ENCODE data around the gene GRIK1. TPM values are rescaled to one million over a fixed set of nuclear protein-coding genes. Genes with fewer than 3 reads are reported as not detected.

The GRIK1 gene
- total RNA-seq, 1 donor from 2014 or later, result not detected

DNA sequence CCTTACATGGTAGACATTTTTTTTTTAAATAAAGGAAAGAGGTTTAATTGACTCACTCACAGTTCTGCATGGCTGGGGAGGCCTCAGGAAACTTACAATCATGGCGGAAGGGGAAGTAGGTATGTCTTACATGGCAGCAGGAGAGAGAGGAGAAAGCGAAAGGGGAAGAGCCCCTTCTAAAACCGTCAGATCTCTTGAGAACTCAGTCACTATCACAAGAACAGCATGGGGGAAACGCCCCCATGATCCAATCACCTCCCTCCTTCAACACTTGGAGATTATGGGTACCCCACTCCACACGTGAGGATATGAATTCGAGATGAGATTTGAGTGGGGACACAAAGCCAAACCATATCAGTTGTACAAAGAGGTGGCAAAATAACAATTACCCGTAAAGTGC is 301.7 kb downstream of the GRIK1 start:
- intact Hi-C loops (cut with micrococcal nuclease), result no loop called here
- Mint-ChIP-seq H3K27me3 (no peaks in the 10 kb centered on the region), H3K4me1 (no peaks in the 10 kb centered on the region), H3K9me3 (no peaks in the 10 kb centered on the region), H3K27ac (no peak overlapping the region), H3K36me3 (ENCODE audit: low read depth) (no peaks in the 10 kb centered on the region), H3K4me3 (no peak overlapping the region)
- DNase-seq, result no peak

GRCh38 chr21:29637553-29637952 is 302.2 kb downstream of the GRIK1 start:
- Mint-ChIP-seq H3K27ac (no peak overlapping the region), H3K4me1 (no peaks in the 10 kb centered on the region), H3K27me3 (no peaks in the 10 kb centered on the region), H3K4me3 (no peak overlapping the region), H3K9me3 (no peaks in the 10 kb centered on the region), H3K36me3 (ENCODE audit: low read depth) (no peaks in the 10 kb centered on the region)
- no peak for DNase-seq
- intact Hi-C loops (cut with micrococcal nuclease), result no loop called here

GRCh38 chr21:29637134-29637533 is 302.7 kb downstream of the GRIK1 start:
- Mint-ChIP-seq H3K4me3 (no peak overlapping the region), H3K9me3 (no peaks in the 10 kb centered on the region), H3K27ac (no peak overlapping the region), H3K27me3 (no peaks in the 10 kb centered on the region), H3K36me3 (ENCODE audit: low read depth) (no peaks in the 10 kb centered on the region), H3K4me1 (no peaks in the 10 kb centered on the region)
- no peak for DNase-seq
- intact Hi-C loops (cut with micrococcal nuclease), result no loop called here

GRCh38 chr21:29634418-29634817 is 305.4 kb downstream of the GRIK1 start:
- intact Hi-C loops (cut with micrococcal nuclease), result no loop called here
- Mint-ChIP-seq H3K9me3 (no peaks in the 10 kb centered on the region), H3K36me3 (ENCODE audit: low read depth) (no peaks in the 10 kb centered on the region), H3K4me3 (no peak overlapping the region), H3K27ac (no peak overlapping the region), H3K27me3 (no peaks in the 10 kb centered on the region), H3K4me1 (no peaks in the 10 kb centered on the region)
- no peak for DNase-seq

- no peak for DNase-seq
- intact Hi-C loops (cut with micrococcal nuclease), result no loop called here
- H3K36me3 Mint-ChIP-seq (ENCODE audit: low read depth), result no peaks in the 10 kb centered on the region
- H3K27me3 Mint-ChIP-seq, result no peaks in the 10 kb centered on the region
- no peaks in the 10 kb centered on the region for H3K9me3 Mint-ChIP-seq
- no peaks in the 10 kb centered on the region for H3K4me1 Mint-ChIP-seq
- H3K4me3 Mint-ChIP-seq, result no peak overlapping the region
- H3K27ac Mint-ChIP-seq, result no peak overlapping the region
These were observed 306.0 kb downstream of the GRIK1 start for GRCh38 chr21:29633756-29634155.

GRCh38 chr21:29630441-29630840 is 309.4 kb downstream of the GRIK1 start:
- no peak overlapping the region for H3K27ac Mint-ChIP-seq
- H3K4me3 Mint-ChIP-seq, result no peak overlapping the region
- H3K36me3 Mint-ChIP-seq (ENCODE audit: low read depth), result no peaks in the 10 kb centered on the region
- no peak for DNase-seq
- no peaks in the 10 kb centered on the region for H3K9me3 Mint-ChIP-seq
- intact Hi-C loops (cut with micrococcal nuclease), result no loop called here
- H3K4me1 Mint-ChIP-seq, result no peaks in the 10 kb centered on the region
- no peaks in the 10 kb centered on the region for H3K27me3 Mint-ChIP-seq

- no peak overlapping the region for H3K4me3 Mint-ChIP-seq
- H3K4me1 Mint-ChIP-seq, result no peaks in the 10 kb centered on the region
- no peaks in the 10 kb centered on the region for H3K36me3 Mint-ChIP-seq (ENCODE audit: low read depth)
- H3K27me3 Mint-ChIP-seq, result no peaks in the 10 kb centered on the region
- no peak for DNase-seq
- peaks cover 1% of the 10 kb centered on the region for H3K9me3 Mint-ChIP-seq
- H3K27ac Mint-ChIP-seq, result no peak overlapping the region
- intact Hi-C loops (cut with micrococcal nuclease), result no loop called here
These were observed 311.9 kb downstream of the GRIK1 start for GRCh38 chr21:29627905-29628304.

DNA sequence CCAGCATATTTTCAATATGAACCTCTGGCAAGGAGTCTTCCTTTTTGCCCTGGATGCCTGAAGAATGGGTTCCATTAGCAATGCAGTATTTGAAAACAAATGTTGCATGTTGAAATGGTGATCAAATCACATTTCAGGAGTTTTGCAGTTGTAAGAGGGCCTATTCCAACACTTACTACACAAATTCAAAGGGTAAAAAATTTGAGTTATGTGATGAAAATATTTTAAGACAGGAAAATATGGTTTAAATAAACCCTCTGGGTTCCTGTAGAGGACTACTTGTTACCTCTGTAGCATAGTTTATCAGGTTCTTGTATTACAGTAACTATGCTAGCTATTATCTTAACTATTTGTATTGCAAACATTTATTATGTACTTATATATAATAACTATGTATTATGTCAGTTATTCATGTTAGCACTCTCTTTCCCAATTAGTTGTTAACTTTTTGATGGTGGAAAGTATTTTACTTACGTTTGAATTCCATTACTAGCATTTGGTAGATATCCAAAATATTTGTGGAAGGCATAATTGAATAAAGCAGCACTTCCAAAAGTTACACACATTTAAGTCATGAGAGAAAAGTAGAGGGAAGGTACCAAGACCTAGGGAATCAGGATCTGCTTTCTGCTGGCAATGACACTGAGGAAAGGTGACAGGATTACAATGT is 312.9 kb downstream of the GRIK1 start:
- H3K4me1 Mint-ChIP-seq, result no peaks in the 10 kb centered on the region
- H3K27me3 Mint-ChIP-seq, result no peaks in the 10 kb centered on the region
- no peak overlapping the region for H3K27ac Mint-ChIP-seq
- H3K4me3 Mint-ChIP-seq, result no peak overlapping the region
- no peaks in the 10 kb centered on the region for H3K36me3 Mint-ChIP-seq (ENCODE audit: low read depth)
- peaks cover 3% of the 10 kb centered on the region for H3K9me3 Mint-ChIP-seq
- DNase-seq, result no peak
- intact Hi-C loops (cut with micrococcal nuclease), result no loop called here

DNA sequence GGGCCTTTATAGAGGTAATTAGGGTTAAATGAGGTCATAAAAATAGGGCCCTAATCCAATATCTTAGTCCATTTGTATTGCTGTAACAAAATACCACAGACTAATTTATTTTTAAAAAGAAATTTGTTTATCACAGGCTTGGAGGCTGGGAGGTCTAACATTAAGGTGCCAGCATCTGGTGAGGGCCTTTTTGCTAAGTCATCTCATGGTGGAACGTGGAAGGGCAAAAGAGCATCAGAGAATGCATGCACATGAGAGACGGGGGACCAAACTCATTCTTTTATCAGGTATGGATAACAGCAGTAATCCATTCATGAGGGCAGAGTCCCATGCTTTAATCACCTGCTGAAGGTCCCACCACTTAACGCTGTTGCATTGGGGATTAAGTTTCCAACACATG is 313.8 kb downstream of the GRIK1 start:
- H3K27me3 Mint-ChIP-seq, result no peaks in the 10 kb centered on the region
- no peaks in the 10 kb centered on the region for H3K36me3 Mint-ChIP-seq (ENCODE audit: low read depth)
- peaks cover 3% of the 10 kb centered on the region for H3K9me3 Mint-ChIP-seq
- no peak for DNase-seq
- intact Hi-C loops (cut with micrococcal nuclease), result no loop called here
- no peak overlapping the region for H3K4me3 Mint-ChIP-seq
- H3K4me1 Mint-ChIP-seq, result no peaks in the 10 kb centered on the region
- no peak overlapping the region for H3K27ac Mint-ChIP-seq

- no peak overlapping the region for H3K4me3 Mint-ChIP-seq
- no peaks in the 10 kb centered on the region for H3K27me3 Mint-ChIP-seq
- H3K9me3 Mint-ChIP-seq, result peaks cover 3% of the 10 kb centered on the region
- DNase-seq, result no peak
- intact Hi-C loops (cut with micrococcal nuclease), result no loop called here
- no peaks in the 10 kb centered on the region for H3K36me3 Mint-ChIP-seq (ENCODE audit: low read depth)
- H3K4me1 Mint-ChIP-seq, result no peaks in the 10 kb centered on the region
- no peak overlapping the region for H3K27ac Mint-ChIP-seq
These were observed 315.0 kb downstream of the GRIK1 start for GRCh38 chr21:29624776-29625175.

DNA sequence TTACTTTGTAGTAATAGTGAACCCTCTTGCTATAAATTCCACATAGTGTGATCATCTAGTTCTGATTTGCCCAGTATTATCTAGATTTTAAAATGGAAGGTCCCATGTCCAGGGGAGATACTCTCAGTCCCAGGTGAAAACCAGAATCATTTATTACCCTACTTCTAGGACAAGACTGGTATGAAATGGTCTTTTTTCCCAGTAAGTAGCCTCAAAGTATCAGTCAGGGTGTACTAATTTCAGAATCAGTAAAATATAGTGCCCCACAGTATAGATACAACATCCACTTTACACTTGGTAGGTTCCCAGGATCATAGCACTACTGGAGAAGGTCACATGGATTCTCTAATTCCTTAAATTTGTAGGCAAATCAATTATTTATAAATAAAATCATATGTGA is 318.3 kb downstream of the GRIK1 start:
- DNase-seq, result no peak
- H3K27me3 Mint-ChIP-seq, result no peaks in the 10 kb centered on the region
- peaks cover 3% of the 10 kb centered on the region for H3K9me3 Mint-ChIP-seq
- H3K36me3 Mint-ChIP-seq (ENCODE audit: low read depth), result no peaks in the 10 kb centered on the region
- H3K4me1 Mint-ChIP-seq, result no peaks in the 10 kb centered on the region
- intact Hi-C loops (cut with micrococcal nuclease), result no loop called here
- no peak overlapping the region for H3K27ac Mint-ChIP-seq
- H3K4me3 Mint-ChIP-seq, result no peak overlapping the region

GRCh38 chr21:29616209-29616751 is 323.5 kb downstream of the GRIK1 start:
- intact Hi-C loops (cut with micrococcal nuclease), result no loop called here
- Mint-ChIP-seq H3K27ac (no peak overlapping the region), H3K36me3 (ENCODE audit: low read depth) (no peaks in the 10 kb centered on the region), H3K27me3 (no peaks in the 10 kb centered on the region), H3K4me3 (no peak overlapping the region), H3K9me3 (no peaks in the 10 kb centered on the region), H3K4me1 (no peaks in the 10 kb centered on the region)
- no peak for DNase-seq

DNA sequence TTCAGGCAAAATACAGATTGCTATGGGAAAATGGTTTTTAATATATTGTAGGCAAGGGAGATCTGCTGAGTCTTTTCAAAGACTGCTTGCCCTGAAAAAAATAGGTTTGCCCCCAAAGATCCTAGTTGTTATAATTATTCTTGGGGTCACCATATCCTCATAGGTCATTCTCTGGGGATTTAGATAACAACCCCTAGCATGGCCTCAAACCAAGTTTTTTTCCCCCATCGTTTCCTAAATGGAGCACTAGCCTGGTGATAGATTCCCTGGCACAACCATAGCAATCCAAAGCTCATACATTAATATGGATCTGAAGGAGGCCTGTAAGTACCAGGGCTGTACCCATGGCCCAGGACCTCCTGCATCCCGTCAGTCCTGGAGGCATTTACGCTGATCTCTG is 325.9 kb downstream of the GRIK1 start:
- no peak for DNase-seq
- H3K27me3 Mint-ChIP-seq, result no peaks in the 10 kb centered on the region
- H3K36me3 Mint-ChIP-seq (ENCODE audit: low read depth), result no peaks in the 10 kb centered on the region
- H3K27ac Mint-ChIP-seq, result no peak overlapping the region
- no peaks in the 10 kb centered on the region for H3K4me1 Mint-ChIP-seq
- H3K4me3 Mint-ChIP-seq, result no peak overlapping the region
- H3K9me3 Mint-ChIP-seq, result no peaks in the 10 kb centered on the region
- intact Hi-C loops (cut with micrococcal nuclease), result no loop called here

DNA sequence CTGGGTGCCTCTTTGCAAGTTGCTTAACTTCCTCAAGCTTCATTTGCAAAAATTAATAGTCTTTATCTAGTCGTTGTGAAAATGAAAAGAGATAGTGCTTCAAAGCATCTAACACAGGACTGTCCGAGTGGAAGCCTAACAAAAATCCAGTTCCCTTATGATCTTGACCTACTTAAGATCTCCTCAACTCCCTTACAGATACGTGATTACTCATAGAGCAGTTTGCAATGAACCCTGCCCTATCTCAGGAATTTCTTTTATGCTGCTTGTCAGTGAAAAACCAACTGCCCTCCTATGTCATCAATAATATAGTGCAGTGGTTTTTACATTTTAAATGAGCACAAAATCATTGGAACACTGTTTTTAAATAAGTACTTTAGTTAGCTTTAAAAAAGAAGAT is 326.8 kb downstream of the GRIK1 start:
- Mint-ChIP-seq H3K4me3 (no peak overlapping the region), H3K36me3 (ENCODE audit: low read depth) (no peaks in the 10 kb centered on the region), H3K27ac (no peak overlapping the region), H3K4me1 (no peaks in the 10 kb centered on the region), H3K9me3 (no peaks in the 10 kb centered on the region), H3K27me3 (no peaks in the 10 kb centered on the region)
- intact Hi-C loops (cut with micrococcal nuclease), result no loop called here
- no peak for DNase-seq

DNA sequence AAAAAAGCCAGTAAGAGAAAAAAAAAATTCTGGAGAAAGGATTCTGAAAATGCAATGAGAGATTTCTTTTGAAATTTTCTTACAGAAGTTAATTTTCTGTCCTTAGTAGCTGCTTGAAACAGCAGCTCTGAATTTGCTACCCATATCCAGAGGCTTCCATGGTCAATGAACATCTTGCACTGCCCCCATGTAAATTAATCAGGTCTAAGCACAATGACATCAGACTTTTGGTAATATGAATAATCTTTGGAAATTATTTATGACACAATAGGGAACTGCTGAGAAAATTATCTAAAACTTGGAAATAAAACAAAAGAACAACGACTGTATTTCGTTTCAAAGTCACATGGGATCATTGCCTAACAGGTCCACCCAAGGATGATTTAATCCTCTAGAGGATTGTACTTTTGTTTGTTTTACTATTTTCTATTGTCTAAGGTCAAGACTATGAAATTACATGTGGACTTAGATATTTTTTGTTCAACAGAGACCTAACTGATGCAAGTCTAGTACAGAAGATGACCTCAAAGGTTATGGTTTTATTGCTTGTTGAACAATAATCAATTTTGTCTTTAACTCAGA is 328.9 kb downstream of the GRIK1 start:
- Mint-ChIP-seq H3K27ac (no peak overlapping the region), H3K4me3 (no peak overlapping the region), H3K36me3 (ENCODE audit: low read depth) (no peaks in the 10 kb centered on the region), H3K27me3 (no peaks in the 10 kb centered on the region), H3K9me3 (no peaks in the 10 kb centered on the region), H3K4me1 (no peaks in the 10 kb centered on the region)
- DNase-seq, result no peak
- intact Hi-C loops (cut with micrococcal nuclease), result no loop called here
